HG03045 (cell line): ENCODE data around the gene METAP2.
"Not testable (repeated sequence)": the region's sequence is repeated elsewhere in the genome, so short reads cannot be mapped to it uniquely, and the experiment has no call there.

ENCODE experiments used
- ATAC-seq: cut with Tn5 transposase; IDR thresholded peaks from one replicate; pipeline ENCODE4 v1.9.1; 2021; ENCODE audit warnings: mild to moderate bottlenecking, moderate library complexity; ENCODE audit not compliant: unreplicated experiment

Gene METAP2

DNA sequence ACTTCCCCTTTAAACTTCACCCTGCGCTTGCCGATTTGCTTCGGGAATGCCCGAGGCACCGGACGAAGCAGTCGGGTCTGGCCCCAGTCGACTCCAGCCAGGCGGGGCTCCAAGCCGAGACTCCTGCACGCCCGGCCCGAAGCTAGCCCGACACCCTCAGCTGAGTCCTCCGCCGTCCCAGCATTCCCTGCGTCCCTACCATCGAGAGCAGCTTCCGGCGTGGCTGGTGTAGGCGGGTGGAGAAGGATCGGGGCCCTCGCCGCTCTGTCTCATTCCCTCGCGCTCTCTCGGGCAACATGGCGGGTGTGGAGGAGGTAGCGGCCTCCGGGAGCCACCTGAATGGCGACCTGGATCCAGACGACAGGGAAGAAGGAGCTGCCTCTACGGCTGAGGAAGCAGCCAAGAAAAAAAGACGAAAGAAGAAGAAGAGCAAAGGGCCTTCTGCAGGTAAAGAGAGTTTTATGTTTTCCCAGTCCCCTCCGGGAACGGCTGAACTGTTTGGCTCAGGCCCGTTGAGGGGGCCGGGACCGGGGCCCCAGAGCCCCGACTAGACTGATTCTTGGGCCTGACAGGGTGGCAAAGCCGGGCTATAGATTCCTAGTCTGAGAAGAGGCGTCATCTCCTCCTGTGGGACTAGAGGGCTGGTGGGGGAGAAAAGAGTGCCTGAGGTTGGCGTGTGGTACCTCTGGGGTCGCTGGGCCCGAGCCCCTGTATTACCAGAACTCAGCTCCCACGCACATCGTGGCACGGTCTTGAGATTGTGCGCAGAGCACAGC lies at the start of gene METAP2:
METAP2 (plus strand) TSS at position 269 of the 776 bp plus-strand sequence; CDS start at position 297, 28 bp downstream.
- ATAC-seq = peak; percentile 98

GRCh38 chr12:95424271-95424994 lies 49.5 kb upstream of the METAP2 start:
- no peak for ATAC-seq

DNA sequence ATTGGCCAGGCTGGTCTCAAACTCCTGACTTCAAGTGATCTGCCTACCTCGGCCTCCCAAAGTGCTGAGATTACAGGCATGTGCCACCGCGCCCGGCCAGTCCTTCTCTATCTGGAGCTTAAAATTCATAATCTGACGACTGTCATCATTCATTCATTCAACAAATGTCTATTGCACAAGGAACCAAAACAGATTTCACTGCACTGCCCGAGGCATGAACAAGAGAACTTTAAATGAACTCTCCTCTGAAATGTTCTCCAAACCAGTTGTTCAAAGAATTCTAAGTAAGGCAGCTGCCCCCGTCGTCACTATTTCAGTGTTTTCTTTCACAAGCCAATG lies 44.8 kb upstream of the METAP2 start:
- no peak for ATAC-seq

DNA sequence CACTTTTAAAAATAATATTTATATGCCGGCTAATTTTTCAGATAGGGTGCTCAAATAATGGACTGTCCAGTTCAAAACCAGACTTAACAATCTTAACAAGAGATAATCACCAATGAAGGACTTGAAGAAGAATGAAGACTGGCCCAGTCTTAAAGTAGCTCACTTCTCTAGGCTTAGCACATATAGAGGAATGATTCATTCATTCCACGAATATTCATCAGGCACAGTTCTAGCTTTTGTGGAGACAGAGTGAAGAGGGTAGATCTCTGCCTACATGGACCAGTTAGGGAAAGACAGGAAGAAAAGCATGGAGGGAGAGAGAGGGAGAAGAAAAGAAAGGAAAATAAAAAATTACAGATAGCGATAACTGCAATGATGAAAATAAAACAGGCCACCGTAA lies 42.8 kb upstream of the METAP2 start:
- no peak for ATAC-seq

- ATAC-seq = no peak
These were observed 38.6 kb upstream of the METAP2 start for GRCh38 chr12:95435355-95435754.

GRCh38 chr12:95437565-95437964 lies 36.4 kb upstream of the METAP2 start:
- ATAC-seq = no peak

- no peak for ATAC-seq
These were observed 34.3 kb upstream of the METAP2 start for GRCh38 chr12:95439461-95440230.

GRCh38 chr12:95440401-95440800 lies 33.6 kb upstream of the METAP2 start:
- ATAC-seq = no peak

DNA sequence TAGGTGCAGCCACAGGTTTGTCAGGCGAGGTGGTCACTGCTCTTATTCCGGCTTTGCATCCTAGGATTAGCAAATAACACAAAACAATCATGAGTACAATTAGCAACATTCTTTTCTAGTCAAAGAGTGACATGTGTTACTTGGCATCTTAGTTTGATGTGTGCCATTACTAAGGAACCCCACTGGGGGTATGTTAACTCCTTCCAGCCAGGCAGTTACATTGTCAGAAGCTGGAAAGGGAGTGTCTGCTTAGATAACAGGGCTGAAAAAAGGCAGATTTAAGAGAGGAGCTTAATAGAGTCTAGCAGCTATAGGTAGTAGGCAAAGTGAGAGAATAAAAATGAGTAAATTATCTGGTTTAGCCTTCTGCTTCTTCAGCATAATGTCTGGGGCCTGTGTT lies 30.5 kb upstream of the METAP2 start:
- no peak for ATAC-seq

DNA sequence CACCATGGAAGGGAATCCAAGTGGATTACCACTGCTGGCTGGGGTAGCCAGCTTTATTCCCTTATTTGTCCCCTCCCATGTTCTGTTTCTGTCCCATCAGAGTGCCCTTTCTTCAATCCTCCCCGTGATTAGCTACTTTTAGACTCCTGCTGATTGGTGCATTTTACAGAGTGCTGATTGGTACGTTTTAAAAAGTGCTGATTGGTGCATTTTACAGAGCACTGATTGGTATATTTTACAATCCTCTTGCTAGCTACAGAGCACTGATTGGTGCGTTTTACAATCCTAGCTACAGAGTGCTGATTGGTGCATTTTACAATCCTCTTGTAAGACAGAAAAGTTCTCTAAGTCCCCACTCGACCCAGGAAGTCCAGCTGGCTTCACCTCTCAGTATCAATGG lies 28.9 kb upstream of the METAP2 start:
- ATAC-seq = not testable (repeated sequence)

- no peak for ATAC-seq
These were observed 28.0 kb upstream of the METAP2 start for GRCh38 chr12:95445884-95446505.

DNA sequence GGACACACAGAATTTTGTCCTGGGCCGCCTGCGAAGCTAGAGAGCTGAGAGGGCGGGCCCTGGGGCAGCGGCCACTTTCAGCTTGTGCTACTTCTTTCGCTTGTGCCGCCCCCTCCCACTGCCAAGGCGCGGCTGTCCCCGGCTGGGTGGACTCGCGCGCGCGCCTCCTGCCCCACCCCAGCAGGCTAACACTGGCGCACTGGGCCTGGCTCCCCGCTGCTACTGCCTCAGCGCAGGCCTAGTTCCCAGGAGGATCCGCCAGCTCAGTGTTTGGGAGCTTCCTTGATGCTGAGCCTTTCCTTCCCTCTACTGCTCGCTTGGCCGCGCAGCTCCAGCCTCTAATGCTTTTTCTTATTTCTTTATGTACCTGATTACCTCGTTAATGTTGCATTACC lies 27.4 kb upstream of the METAP2 start:
- ATAC-seq = no peak

DNA sequence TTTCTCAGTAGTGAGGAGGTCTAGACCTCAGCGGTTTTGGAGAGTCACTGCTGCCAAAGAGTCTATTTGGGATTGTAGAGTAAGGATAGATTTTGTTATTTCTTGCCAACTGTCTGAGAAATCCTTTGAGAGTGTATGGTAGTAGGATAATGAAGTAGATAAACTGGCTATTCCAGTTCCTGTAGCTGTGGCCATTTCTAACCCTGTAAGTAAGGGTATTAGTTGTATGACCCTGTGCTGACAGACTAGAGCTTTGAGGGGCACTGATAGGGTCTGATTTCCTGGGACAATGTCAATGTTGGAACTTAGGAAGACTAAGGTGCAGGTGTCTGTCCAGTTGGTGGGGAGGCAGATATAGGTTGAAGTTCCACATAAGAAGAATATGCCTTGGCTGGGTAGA lies 24.3 kb upstream of the METAP2 start:
- ATAC-seq = not testable (repeated sequence)

GRCh38 chr12:95452501-95452900 lies 21.5 kb upstream of the METAP2 start:
- ATAC-seq = not testable (repeated sequence)

GRCh38 chr12:95453881-95454280 lies 20.1 kb upstream of the METAP2 start:
- ATAC-seq = not testable (repeated sequence)

GRCh38 chr12:95454780-95455215 lies 19.2 kb upstream of the METAP2 start:
- ATAC-seq = not testable (repeated sequence)

- not testable (repeated sequence) for ATAC-seq
These were observed 16.3 kb upstream of the METAP2 start for GRCh38 chr12:95457605-95458004.

DNA sequence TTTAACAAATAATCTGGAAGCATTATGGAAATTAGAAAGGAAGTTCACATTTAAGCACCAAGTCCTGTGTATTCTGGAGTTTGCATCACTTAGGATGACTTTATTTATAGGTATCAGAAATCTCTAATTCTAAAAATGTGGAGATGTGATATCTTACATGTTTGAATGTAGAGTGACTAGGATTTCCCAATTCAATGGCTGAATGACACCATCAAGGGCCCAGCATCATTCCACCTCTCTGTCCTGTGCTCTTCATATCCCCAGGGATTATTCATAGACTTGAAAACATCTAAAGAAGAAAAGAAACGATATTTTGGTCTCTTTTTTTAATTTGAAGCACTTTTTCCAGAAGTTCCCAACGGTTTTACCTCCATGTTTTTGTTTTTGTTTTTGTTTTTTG lies 15.2 kb upstream of the METAP2 start:
- ATAC-seq = no peak

DNA sequence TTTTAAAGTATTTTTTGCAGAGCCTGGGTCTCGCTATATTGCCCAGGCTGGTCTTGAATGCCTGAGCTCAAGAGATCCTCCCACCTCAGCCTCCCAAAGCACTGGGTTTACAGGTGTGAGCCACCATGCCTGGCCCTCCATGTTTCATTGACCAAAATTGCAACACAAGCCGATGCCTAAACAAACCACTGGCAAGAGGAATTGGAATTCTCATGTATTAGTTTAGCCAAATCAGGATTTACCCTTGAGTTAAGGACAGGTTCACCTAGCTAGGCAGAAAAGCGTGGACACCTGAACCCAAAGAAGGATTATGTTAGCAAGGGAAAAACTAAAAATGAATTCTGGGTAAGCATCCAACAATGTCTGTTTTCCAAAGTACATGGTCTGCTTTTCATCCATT lies 14.6 kb upstream of the METAP2 start:
- no peak for ATAC-seq

- ATAC-seq = no peak
These were observed 13.8 kb upstream of the METAP2 start for GRCh38 chr12:95460105-95460504.

- ATAC-seq = no peak
These were observed 13.1 kb upstream of the METAP2 start for GRCh38 chr12:95460896-95461295.
